GM23248 (cell line): ENCODE data around the gene QSER1.

Source experiments
- EZH2 ChIP-seq: fragments of 200-600 bp; sonication (generic); IDR thresholded peaks from 2 replicates; pipeline ENCODE4 v1.6.1; 2018; ENCODE audit warnings: antibody characterized with exemption, mild to moderate bottlenecking; ENCODE audit not compliant: insufficient read depth, poor library complexity, severe bottlenecking
- EZH2phosphoT487 ChIP-seq: fragments of 200-600 bp; sonication (generic); IDR thresholded peaks from 2 replicates; pipeline ENCODE4 v1.6.1; 2018; ENCODE audit warnings: antibody characterized with exemption, moderate library complexity, mild to moderate bottlenecking, low read depth; ENCODE audit not compliant: insufficient read depth

- no peak for TF ChIP-seq EZH2
- TF ChIP-seq EZH2phosphoT487 = no peak
Measured at GRCh38 chr11:33021937-33022336, 129.3 kb downstream of the QSER1 start.
